HEK293 (cell line): ENCODE results near the gene ANKRD13A.

Experiments
- CTCF ChIP-seq: fragments of 450-650 bp; formaldehyde crosslinking; IDR thresholded peaks from 2 replicates; pipeline ENCODE4 v1.5.1; 2016; ENCODE audit warnings: missing biosample characterization, missing genetic modification characterization
- GLI4 ChIP-seq: fragments of 450-650 bp; formaldehyde crosslinking; IDR thresholded peaks from 2 replicates; pipeline ENCODE4 v1.5.1; 2016; ENCODE audit warnings: missing biosample characterization, missing genetic modification characterization
- HOXA7 ChIP-seq: sonication (generic); formaldehyde crosslinking; IDR thresholded peaks from 2 replicates; pipeline ENCODE4 v1.8.1; 2022; ENCODE audit warnings: missing genetic modification reagents, borderline replicate concordance
- ZBTB21 ChIP-seq: fragments of 450-650 bp; formaldehyde crosslinking; IDR thresholded peaks from 2 replicates; pipeline ENCODE4 v1.5.1; 2017; ENCODE audit warnings: missing biosample characterization, missing genetic modification characterization
- ZBTB7A ChIP-seq: fragments of 450-650 bp; formaldehyde crosslinking; IDR thresholded peaks from 2 replicates; pipeline ENCODE4 v1.5.1; 2016; ENCODE audit warnings: low read depth, missing biosample characterization, missing genetic modification characterization
- ZBTB8A ChIP-seq: fragments of 450-650 bp; formaldehyde crosslinking; IDR thresholded peaks from 2 replicates; pipeline ENCODE4 v1.5.1; 2016; ENCODE audit warnings: missing biosample characterization, missing genetic modification characterization
- ZNF16 ChIP-seq: fragments of 450-650 bp; formaldehyde crosslinking; IDR thresholded peaks from 2 replicates; pipeline ENCODE4 v1.5.1; 2016; ENCODE audit warnings: low read depth, missing biosample characterization, missing genetic modification characterization
- ZNF266 ChIP-seq: fragments of 450-650 bp; formaldehyde crosslinking; IDR thresholded peaks from 2 replicates; pipeline ENCODE4 v1.5.1; 2016; ENCODE audit warnings: missing biosample characterization, missing genetic modification characterization, low read depth
- ZNF274 ChIP-seq, 2 experiments: fragments of 200-500 bp in 1 of 2; fragments of 450-650 bp in 1 of 2; sonication (Bioruptor generic) in 1 of 2; formaldehyde crosslinking in 1 of 2; IDR thresholded peaks; 2 replicates each; pipeline versions ENCODE4 v1.5.1 to v1.6.1; 2014 to 2016; ENCODE audit warnings: borderline replicate concordance in 1 of 2, inconsistent platforms in 1 of 2, low read length in 1 of 2, missing biosample characterization in 1 of 2, missing genetic modification characterization in 1 of 2
- ZNF48 ChIP-seq: fragments of 450-650 bp; formaldehyde crosslinking; IDR thresholded peaks from 2 replicates; pipeline ENCODE4 v1.5.1; 2016; ENCODE audit warnings: missing biosample characterization, missing genetic modification characterization
- ZNF544 ChIP-seq: fragments of 450-650 bp; formaldehyde crosslinking; IDR thresholded peaks from 2 replicates; pipeline ENCODE4 v1.5.0; 2017; ENCODE audit warnings: missing biosample characterization, missing genetic modification characterization
- ZNF677 ChIP-seq: fragments of 450-650 bp; IDR thresholded peaks from 2 replicates; pipeline ENCODE4 v1.5.0; 2018; ENCODE audit warnings: missing biosample characterization, mild to moderate bottlenecking, missing genetic modification characterization, moderate library complexity
- TF ChIP-seq, protein P1 (sequence below): fragments of 450-650 bp; formaldehyde crosslinking; IDR thresholded peaks from 2 replicates; pipeline ENCODE4 v1.5.1; 2016; ENCODE audit warnings: missing biosample characterization, missing genetic modification characterization

GRCh38 chr12:109951136-109951535, 48.1 kb upstream of the ANKRD13A start:
- no peak for TF ChIP-seq CTCF (tag by site-specific recombination)
- TF ChIP-seq ZNF274 (IDR thresholded peaks at IDR 0.05; ENCODE audit: low read length) = no peak
- TF ChIP-seq ZNF274 (tag by site-specific recombination; IDR thresholded peaks at IDR 0.05; ENCODE audit: borderline replicate concordance) = no peak
- TF ChIP-seq HOXA7 (CRISPR knock-in tag) = no peak
- TF ChIP-seq ZBTB21 = no peak
- no peak for TF ChIP-seq GLI4 (tag by site-specific recombination)
- TF ChIP-seq ZNF266 (tag by site-specific recombination) = no peak
- TF ChIP-seq ZNF677 = no peak
- TF ChIP-seq ZNF48 (tag by site-specific recombination) = no peak
- TF ChIP-seq ZNF544 = no peak
- TF ChIP-seq, protein P1, sequence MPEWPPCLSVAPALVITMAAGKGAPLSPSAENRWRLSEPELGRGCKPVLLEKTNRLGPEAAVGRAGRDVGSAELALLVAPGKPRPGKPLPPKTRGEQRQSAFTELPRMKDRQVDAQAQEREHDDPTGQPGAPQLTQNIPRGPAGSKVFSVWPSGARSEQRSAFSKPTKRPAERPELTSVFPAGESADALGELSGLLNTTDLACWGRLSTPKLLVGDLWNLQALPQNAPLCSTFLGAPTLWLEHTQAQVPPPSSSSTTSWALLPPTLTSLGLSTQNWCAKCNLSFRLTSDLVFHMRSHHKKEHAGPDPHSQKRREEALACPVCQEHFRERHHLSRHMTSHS (tag by site-specific recombination) = no peak
- no peak for TF ChIP-seq ZBTB7A
- TF ChIP-seq ZBTB8A = no peak
- no peak for TF ChIP-seq ZNF16 (tag by site-specific recombination)
